HFFc6 (cell line): Measurements from ENCODE around the gene UIMC1. TPM values are rescaled to one million over a fixed set of nuclear protein-coding genes. Genes with fewer than 3 reads are reported as not detected.

Experiments
- DNase-seq: peaks from one replicate; pipeline ENCODE4 v3.0.0-alpha.2; 2018
- H3K27ac Mint-ChIP-seq: 2 replicates; pipeline ENCODE4 v1.8.0; 2020; ENCODE audit warnings: mild to moderate bottlenecking, mixed read lengths
- H3K27me3 Mint-ChIP-seq: 2 replicates; pipeline ENCODE4 v1.8.0; 2021; ENCODE audit warnings: mild to moderate bottlenecking, moderate library complexity, mixed read lengths; ENCODE audit not compliant: insufficient read depth
- H3K36me3 Mint-ChIP-seq: 2 replicates; pipeline ENCODE4 v1.8.0; 2021; ENCODE audit warnings: low read depth, mixed read lengths
- H3K4me1 Mint-ChIP-seq: 2 replicates; pipeline ENCODE4 v1.8.0; 2020; ENCODE audit warnings: low read depth, mixed read lengths
- H3K4me3 Mint-ChIP-seq: 2 replicates; pipeline ENCODE4 v1.8.0; 2020; ENCODE audit warnings: mild to moderate bottlenecking, moderate library complexity, mixed read lengths
- H3K9me3 Mint-ChIP-seq: 2 replicates; pipeline ENCODE4 v1.8.0; 2020; ENCODE audit warnings: mild to moderate bottlenecking, mixed read lengths
- CTCF ChIP-seq: fragments of 200-600 bp; sonication (generic); IDR thresholded peaks from 2 replicates; pipeline ENCODE4 v1.5.0; 2021; ENCODE audit warnings: antibody characterized with exemption, mild to moderate bottlenecking
- total RNA-seq, 6 experiments: library from RNA; stranded (reverse); fragmentation: NEBNext Ultra II Directional; extraction: Animal tissue kit (Norgen Biotek cat#: 25700); gene quantifications; 2 replicates in 1 of 6; 3 replicates in 5 of 6; pipeline ENCODE4 v1.2.3, GENCODE V29; 2021

Gene UIMC1
- total RNA-seq, 6 experiments from 2014 or later: 19.8 to 34.4 (median 23.6) TPM

GRCh38 chr5:176912115-176912514, 94.5 kb downstream of the UIMC1 start:
- DNase-seq: no peak
- H3K36me3 Mint-ChIP-seq: peaks cover 13% of the 10 kb centered on the region

GRCh38 chr5:176908675-176909368, 97.8 kb downstream of the UIMC1 start:
- DNase-seq: no peak
- Mint-ChIP-seq H3K4me1 (no peaks in the 10 kb centered on the region), H3K36me3 (peaks cover 25% of the 10 kb centered on the region), H3K9me3 (no peaks in the 10 kb centered on the region), H3K27ac (no peak overlapping the region), H3K4me3 (no peak overlapping the region), H3K27me3 (no peaks in the 10 kb centered on the region)
- TF ChIP-seq CTCF: no peak

More at GRCh38 chr5:176912115-176912514, 94.5 kb downstream of the UIMC1 start:
- Mint-ChIP-seq H3K9me3 (no peaks in the 10 kb centered on the region), H3K27me3 (no peaks in the 10 kb centered on the region), H3K27ac (no peak overlapping the region), H3K4me3 (no peak overlapping the region), H3K4me1 (no peaks in the 10 kb centered on the region)
- TF ChIP-seq CTCF: no peak

- Mint-ChIP-seq H3K27me3 (no peaks in the 10 kb centered on the region), H3K4me1 (no peaks in the 10 kb centered on the region), H3K36me3 (peaks cover 25% of the 10 kb centered on the region), H3K27ac (no peak overlapping the region), H3K4me3 (no peak overlapping the region), H3K9me3 (no peaks in the 10 kb centered on the region)
- no peak for TF ChIP-seq CTCF
- DNase-seq: no peak
Observed at GRCh38 chr5:176906796-176907195, 99.8 kb downstream of the UIMC1 start.

DNA sequence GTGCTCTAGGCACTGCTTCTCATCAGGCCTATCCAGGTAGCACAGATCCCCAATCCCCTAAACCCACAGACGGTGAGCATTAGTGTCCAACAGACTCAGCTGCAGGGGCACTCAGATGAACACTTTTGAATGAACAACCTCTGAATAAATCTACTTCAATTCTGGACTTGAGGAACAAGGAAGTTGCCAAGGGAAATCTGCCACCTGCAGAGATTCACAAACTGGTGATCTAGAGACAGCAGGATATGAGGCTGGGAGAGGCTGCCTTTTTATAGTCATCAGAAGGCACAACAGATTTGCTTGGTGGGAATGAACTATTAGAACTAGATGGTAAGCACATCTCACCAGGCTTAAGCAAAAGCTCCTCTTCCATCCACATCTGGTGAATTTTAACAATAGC, 100.5 kb downstream of the UIMC1 start:
- DNase-seq: no peak
- no peak for TF ChIP-seq CTCF
- no peaks in the 10 kb centered on the region for H3K9me3 Mint-ChIP-seq
- H3K36me3 Mint-ChIP-seq: peaks cover 25% of the 10 kb centered on the region
- H3K27ac Mint-ChIP-seq: no peak overlapping the region
- no peaks in the 10 kb centered on the region for H3K27me3 Mint-ChIP-seq
- H3K4me3 Mint-ChIP-seq: no peak overlapping the region
- no peaks in the 10 kb centered on the region for H3K4me1 Mint-ChIP-seq

- Mint-ChIP-seq H3K27ac (no peak overlapping the region), H3K9me3 (no peaks in the 10 kb centered on the region), H3K4me3 (no peak overlapping the region), H3K4me1 (no peaks in the 10 kb centered on the region), H3K27me3 (no peaks in the 10 kb centered on the region; the same call in none of the 2 replicates), H3K36me3 (peaks cover 25% of the 10 kb centered on the region)
- no peak for TF ChIP-seq CTCF
- DNase-seq: no peak
Observed at GRCh38 chr5:176904276-176904675, 102.3 kb downstream of the UIMC1 start.
